Kidney (tissue), 14 donors: ENCODE results near the gene TMEM52. TPM values are rescaled to one million over a fixed set of nuclear protein-coding genes. Genes with fewer than 3 reads are reported as not detected.

Experiments used
- DNase-seq, 5 donors: peaks; one replicate each; pipeline ENCODE4 v3.0.0-alpha.2; 2013 to 2020
- FAIRE-seq: peaks from 2 replicates; lab custom pipeline; 2012; peaks lifted over from hg19 to GRCh38; lab: Jason Lieb, UNC
- H3K27ac ChIP-seq, 2 donors: one replicate each; pipeline ENCODE4 v1.7.0; 2013; ENCODE audit warnings: low read depth in 2 of 2, low read length in 2 of 2, inconsistent platforms in 1 of 2
- H3K27me3 ChIP-seq: one replicate; pipeline ENCODE4 v1.7.1; 2013; ENCODE audit warnings: low read length, inconsistent platforms; ENCODE audit not compliant: control insufficient read depth, insufficient read depth
- H3K36me3 ChIP-seq, 3 donors: one replicate each; pipeline versions ENCODE4 v1.7.0 to v1.7.1; 2013; ENCODE audit warnings: low read length in 3 of 3, control low read depth in 1 of 3, inconsistent platforms in 1 of 3; ENCODE audit not compliant: insufficient read depth in 3 of 3, control insufficient read depth in 2 of 3
- H3K4me1 ChIP-seq, 3 donors: one replicate each; pipeline versions ENCODE4 v1.7.0 to v1.7.1; 2013; ENCODE audit warnings: low read length in 3 of 3, inconsistent platforms in 1 of 3, low read depth in 1 of 3; ENCODE audit not compliant: control insufficient read depth in 2 of 3, insufficient read depth in 2 of 3
- H3K4me3 ChIP-seq, 3 donors: one replicate each; pipeline versions ENCODE4 v1.7.0 to v1.8.1; 2013; ENCODE audit warnings: low read length in 3 of 3, control low read depth in 1 of 3, inconsistent platforms in 1 of 3
- H3K9ac ChIP-seq, 3 donors: one replicate each; pipeline versions ENCODE4 v1.7.0 to v1.7.1; 2013; ENCODE audit warnings: low read length in 3 of 3, control low read depth in 1 of 3, inconsistent platforms in 1 of 3
- H3K9me3 ChIP-seq, 3 donors: one replicate each; pipeline versions ENCODE4 v1.7.0 to v1.7.1; 2013; ENCODE audit warnings: low read length in 3 of 3, control low read depth in 1 of 3, inconsistent platforms in 1 of 3; ENCODE audit not compliant: control insufficient read depth in 2 of 3, insufficient read depth in 1 of 3
- CTCF ChIP-seq: IDR thresholded peaks from 3 replicates; pipeline ENCODE4 v1.5.1; 2012; ENCODE audit warnings: mild to moderate bottlenecking, moderate library complexity, borderline replicate concordance; ENCODE audit not compliant: insufficient read depth; ENCODE audit errors: extremely low read depth
- intact Hi-C: fragments of 100-400 bp; cut with DNase I; formaldehyde crosslinking; loops from one replicate; pipeline ENCODE4 v1.11.1; 2022
- polyA plus RNA-seq: library from polyadenylated mRNA; stranded (reverse); fragments of 350-450 nt; fragmentation: Illumina TruSeq; extraction: RNeasy Lipid Tissue Mini Kit (QIAGEN cat#74804); gene quantifications from one replicate; pipeline ENCODE4 v1.2.3, GENCODE V29; 2014; ENCODE audit warnings: low read depth, low replicate concordance; ENCODE audit not compliant: insufficient read depth
- total RNA-seq: library from RNA; stranded (reverse); fragmentation: NEBNext Ultra II Directional; extraction: Animal tissue kit (Norgen Biotek cat#: 25700); gene quantifications from one replicate; pipeline ENCODE4 v1.2.1, GENCODE V29; 2021
- donor health status: control.
- donor health status: control.
- donor health status: control.
- donor health status: control.
- donor health status: control.
- donor health status: DM: yes; HTN: yes; CAD: no.
- donor health status: Normal renal cell carcinoma (clear cell type).

TMEM52 gene
- total and polyA plus RNA-seq, 2 donors from 2014 or later = 0.50 to 5.1 TPM

- intact Hi-C loops = loop anchor here (10.0 kb wide), 1 partner anchor 85 kb away; no protein-coding TSS in a partner anchor
Observed at GRCh38 chr1:1959459-1959839, 40.4 kb upstream of the TMEM52 start.

GRCh38 chr1:1958071-1958541, 39.0 kb upstream of the TMEM52 start:
- no peaks in the 10 kb centered on the region for H3K4me1 ChIP-seq
- FAIRE-seq = no peak
- TF ChIP-seq CTCF = no peak
- H3K27ac ChIP-seq = no peak overlapping the region
- H3K27me3 ChIP-seq = no peaks in the 10 kb centered on the region
- no peaks in the 10 kb centered on the region for H3K9me3 ChIP-seq
- DNase-seq = peak in 1 of 5 donors; percentile 48
- no peak overlapping the region for H3K9ac ChIP-seq
- no peak overlapping the region for H3K4me3 ChIP-seq
- H3K36me3 ChIP-seq = no peaks in the 10 kb centered on the region
- intact Hi-C loops = loop anchor here (10.0 kb wide), 1 partner anchor 87 kb away; no protein-coding TSS in a partner anchor

More at GRCh38 chr1:1959459-1959839, 40.4 kb upstream of the TMEM52 start:
- Histone ChIP-seq H3K4me3 (no peak overlapping the region), H3K4me1 (no peaks in the 10 kb centered on the region), H3K9me3 (no peaks in the 10 kb centered on the region), H3K27ac (no peak overlapping the region), H3K27me3 (no peaks in the 10 kb centered on the region), H3K9ac (no peak overlapping the region), H3K36me3 (no peaks in the 10 kb centered on the region)
- DNase-seq = no peak
- FAIRE-seq = no peak
- no peak for TF ChIP-seq CTCF

GRCh38 chr1:1957533-1957961, 38.5 kb upstream of the TMEM52 start:
- Histone ChIP-seq H3K36me3 (no peaks in the 10 kb centered on the region), H3K4me1 (no peaks in the 10 kb centered on the region), H3K27ac (no peak overlapping the region), H3K9me3 (no peaks in the 10 kb centered on the region), H3K9ac (no peak overlapping the region), H3K4me3 (no peak overlapping the region), H3K27me3 (no peaks in the 10 kb centered on the region)
- intact Hi-C loops = loop anchor here (10.0 kb wide), 1 partner anchor 87 kb away; no protein-coding TSS in a partner anchor
- no peak for FAIRE-seq
- DNase-seq = peak in 1 of 5 donors; percentile 10
- TF ChIP-seq CTCF = no peak
